ENCODE data around the gene RAVER1.
A peak's percentile ranks its signal among the peaks of the same experiment; 100 is the strongest.

RAVER1 gene

DNA sequence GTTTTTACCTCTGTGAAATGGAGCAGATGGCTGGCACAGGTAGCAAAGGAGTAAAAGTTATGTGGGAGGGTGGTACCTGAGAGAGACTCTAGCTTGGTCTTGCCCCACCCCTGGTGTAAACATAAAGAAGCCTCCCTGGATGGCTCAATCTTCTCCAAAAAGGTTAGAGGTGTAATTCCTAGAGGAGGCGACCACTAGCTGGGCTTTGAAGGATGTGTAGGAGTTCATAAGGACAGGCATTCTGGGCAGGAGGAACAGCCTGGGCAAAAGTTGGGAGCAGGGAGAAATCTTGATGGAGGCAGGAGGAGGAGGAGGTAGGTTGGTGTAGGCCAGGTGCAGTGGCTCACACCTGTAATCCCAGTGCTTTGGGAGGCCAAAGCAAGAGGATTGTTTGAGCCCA, 54.4 kb downstream of the RAVER1 start:
- H3K4me3 ChIP-seq (ENCODE audit: low read depth, low read length) = no peak overlapping the region
- no peak for DNase-seq (ENCODE audit: low read depth)

DNA sequence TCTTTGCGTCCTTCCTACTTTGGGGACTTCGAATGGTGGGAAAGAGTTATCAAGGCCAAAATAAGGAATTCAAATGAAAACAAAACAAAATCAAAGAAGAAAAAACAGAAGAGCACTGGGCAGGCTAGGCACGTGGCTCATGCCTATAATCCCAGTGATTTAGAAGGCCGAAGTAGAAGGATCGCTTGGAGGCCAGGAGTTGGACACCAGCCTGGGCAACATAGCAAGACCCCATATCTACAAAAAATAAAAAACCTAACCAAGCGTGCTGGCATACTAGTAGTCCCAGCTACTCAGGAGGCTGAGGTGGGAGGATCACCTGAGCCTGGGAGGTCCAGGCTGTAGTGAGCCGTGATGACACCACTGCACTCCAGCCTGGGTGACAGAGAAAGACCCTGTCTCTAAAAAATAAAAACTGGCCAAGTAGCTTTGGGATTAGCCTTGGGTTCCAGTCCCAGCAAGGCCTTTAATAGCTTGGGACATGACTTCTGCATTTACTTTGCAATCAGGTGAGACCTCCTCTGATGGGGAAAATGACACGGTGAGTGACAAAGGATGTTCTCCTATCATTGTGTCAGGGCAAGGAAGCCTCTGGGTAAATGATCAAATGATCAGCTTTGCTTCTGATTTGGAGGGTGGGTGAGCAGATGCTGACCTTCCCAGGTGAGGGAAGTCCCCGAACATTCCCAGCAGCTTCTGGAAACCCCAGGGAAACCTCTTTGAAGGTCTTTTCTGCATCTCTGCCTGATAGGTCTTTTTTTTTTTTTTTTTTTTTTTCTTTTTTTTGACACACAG, 55.3 kb downstream of the RAVER1 start:
- H3K4me3 ChIP-seq (ENCODE audit: low read depth, low read length) = no peak overlapping the region
- DNase-seq (ENCODE audit: low read depth) = no peak

DNA sequence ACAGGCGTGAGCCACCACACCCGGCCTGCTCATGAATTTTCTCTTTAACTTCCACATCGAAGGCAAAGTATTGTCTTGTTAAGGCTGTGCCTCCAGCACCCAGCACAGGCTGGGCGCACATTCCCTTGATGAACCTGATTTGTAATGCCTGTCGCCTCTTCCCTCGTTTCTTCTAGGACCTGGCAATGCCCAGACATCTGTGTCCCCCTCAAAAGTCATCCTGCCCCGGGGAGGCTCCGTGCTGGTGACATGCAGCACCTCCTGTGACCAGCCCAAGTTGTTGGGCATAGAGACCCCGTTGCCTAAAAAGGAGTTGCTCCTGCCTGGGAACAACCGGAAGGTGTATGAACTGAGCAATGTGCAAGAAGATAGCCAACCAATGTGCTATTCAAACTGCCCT, 58.7 kb downstream of the RAVER1 start:
- no peak overlapping the region for H3K4me3 ChIP-seq (ENCODE audit: low read depth, low read length)
- DNase-seq (ENCODE audit: low read depth) = no peak

DNA sequence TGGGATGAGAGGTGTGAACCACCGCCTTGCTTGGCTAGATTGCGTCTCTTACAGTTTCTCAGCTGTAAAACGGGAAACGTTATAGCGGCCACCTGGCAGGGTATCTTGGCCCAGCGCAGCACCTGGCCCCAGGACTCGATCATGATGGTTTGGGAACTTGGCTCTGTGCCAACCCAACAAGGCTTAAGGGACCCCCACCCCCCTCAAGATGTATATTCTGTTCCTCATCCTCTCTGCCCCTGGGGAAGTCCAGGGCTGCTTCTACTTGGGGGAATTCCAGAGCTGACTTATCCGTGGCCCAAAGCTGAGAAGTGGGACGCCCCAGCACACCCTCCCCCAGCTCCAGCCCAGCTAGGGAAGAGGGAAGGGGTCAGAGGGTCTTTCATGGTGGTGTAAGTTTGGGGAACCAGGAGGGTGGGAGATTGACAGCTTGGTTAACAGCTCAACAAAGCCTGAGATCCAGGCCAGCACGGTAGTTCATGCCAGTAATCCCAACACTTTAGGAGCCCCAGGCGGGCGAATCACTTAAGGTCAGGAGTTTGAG, 61.7 kb downstream of the RAVER1 start:
- DNase-seq (ENCODE audit: low read depth) = no peak
- H3K4me3 ChIP-seq (ENCODE audit: low read depth, low read length) = peak overlapping the region; percentile 40

DNA sequence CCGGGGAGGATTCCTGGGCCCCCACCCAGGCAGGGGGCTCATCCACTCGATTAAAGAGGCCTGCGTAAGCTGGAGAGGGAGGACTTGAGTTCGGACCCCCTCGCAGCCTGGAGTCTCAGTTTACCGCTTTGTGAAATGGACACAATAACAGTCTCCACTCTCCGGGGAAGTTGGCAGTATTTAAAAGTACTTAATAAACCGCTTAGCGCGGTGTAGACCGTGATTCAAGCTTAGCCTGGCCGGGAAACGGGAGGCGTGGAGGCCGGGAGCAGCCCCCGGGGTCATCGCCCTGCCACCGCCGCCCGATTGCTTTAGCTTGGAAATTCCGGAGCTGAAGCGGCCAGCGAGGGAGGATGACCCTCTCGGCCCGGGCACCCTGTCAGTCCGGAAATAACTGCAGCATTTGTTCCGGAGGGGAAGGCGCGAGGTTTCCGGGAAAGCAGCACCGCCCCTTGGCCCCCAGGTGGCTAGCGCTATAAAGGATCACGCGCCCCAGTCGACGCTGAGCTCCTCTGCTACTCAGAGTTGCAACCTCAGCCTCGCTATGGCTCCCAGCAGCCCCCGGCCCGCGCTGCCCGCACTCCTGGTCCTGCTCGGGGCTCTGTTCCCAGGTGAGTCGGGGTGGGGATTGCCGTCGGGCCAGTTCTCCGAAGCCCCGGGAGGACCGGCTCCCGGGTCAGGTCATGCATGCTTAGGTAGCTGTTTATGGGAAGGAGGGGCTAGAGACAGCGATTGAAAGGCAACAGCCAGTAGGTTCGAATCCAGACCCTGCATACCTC, 62.5 kb downstream of the RAVER1 start, which contains the start of gene ICAM1:
Gene ICAM1, plus strand, starts transcription at position 505 of the 779 bp plus-strand sequence. Its CDS starts 40 bp downstream, at position 545.
- DNase-seq (ENCODE audit: low read depth) = no peak

DNA sequence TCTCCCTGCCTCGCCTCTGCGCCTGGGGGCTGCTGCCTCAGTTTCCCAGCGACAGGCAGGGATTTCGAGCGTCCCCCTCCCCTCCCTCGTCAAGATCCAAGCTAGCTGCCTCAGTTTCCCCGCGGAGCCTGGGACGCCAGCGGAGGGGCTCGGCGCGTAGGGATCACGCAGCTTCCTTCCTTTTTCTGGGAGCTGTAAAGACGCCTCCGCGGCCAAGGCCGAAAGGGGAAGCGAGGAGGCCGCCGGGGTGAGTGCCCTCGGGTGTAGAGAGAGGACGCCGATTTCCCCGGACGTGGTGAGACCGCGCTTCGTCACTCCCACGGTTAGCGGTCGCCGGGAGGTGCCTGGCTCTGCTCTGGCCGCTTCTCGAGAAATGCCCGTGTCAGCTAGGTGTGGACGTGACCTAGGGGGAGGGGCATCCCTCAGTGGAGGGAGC, 63.1 kb downstream of the RAVER1 start:
- H3K4me3 ChIP-seq (ENCODE audit: low read depth, low read length) = peak overlapping the region; percentile 40
- DNase-seq (ENCODE audit: low read depth) = no peak

More for the DNA sequence above, 62.5 kb downstream of the RAVER1 start, which contains the start of gene ICAM1:
- H3K4me3 ChIP-seq (ENCODE audit: low read depth, low read length) = peak within 1 kb of the TSS; percentile 40

DNA sequence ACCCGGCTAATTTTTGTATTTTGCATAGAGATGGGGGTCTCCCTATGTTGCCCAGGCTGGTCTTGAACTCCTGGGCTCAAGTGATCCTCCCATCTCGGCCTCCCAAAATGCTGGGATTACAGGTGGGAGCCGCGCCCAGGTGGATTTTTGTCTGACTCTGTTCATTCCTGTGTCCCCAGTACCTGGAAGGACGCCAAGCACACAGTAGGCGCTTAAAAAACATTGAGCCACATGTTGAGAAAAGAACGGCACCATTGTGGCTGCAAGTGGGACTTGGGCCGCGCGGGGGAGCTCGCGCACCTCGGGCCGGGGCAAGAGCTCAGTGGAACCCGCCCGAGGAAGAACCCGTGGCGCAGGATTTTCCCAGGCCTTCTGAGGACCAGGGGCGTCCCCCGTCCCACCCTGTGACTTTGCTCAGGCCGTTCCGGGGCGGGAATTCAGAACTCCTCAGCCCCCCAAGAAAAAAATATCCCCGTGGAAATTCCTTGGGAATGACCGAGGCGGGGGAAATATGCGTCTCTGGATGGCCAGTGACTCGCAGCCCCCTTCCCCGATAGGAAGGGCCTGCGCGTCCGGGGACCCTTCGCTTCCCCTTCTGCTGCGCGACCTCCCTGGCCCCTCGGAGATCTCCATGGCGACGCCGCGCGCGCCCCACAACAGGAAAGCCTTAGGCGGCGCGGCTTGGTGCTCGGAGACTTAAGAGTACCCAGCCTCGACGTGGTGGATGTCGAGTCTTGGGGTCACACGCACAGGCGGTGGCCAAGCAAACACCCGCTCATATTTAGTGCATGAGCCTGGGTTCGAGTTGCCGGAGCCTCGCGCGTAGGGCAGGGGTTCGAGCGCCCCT, 63.8 kb downstream of the RAVER1 start:
- no peak for DNase-seq (ENCODE audit: low read depth)

DNA sequence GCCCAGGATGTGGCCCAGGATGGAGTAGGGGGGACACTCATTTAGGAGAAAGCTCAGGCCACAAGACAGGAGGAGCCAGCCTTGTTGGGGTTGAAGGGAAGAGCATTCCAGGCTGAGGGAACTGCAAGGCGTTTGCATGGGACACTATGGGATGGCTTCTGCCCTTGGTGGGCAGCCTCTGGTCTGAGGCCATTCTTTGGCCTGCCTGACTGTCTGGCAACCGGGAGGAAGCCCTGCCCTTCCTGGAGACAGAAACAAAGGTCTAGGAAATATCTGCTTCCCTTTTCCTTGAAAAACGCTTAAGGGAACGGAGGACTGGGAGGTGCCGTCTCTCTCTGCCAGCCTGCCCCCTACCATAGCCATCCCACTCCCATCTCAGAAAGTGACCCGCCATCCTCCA, 65.3 kb downstream of the RAVER1 start:
- no peak overlapping the region for H3K4me3 ChIP-seq (ENCODE audit: low read depth, low read length)
- no peak for DNase-seq (ENCODE audit: low read depth)

More for the DNA sequence above, 63.8 kb downstream of the RAVER1 start:
- H3K4me3 ChIP-seq (ENCODE audit: low read depth, low read length) = peak overlapping the region; percentile 40

DNA sequence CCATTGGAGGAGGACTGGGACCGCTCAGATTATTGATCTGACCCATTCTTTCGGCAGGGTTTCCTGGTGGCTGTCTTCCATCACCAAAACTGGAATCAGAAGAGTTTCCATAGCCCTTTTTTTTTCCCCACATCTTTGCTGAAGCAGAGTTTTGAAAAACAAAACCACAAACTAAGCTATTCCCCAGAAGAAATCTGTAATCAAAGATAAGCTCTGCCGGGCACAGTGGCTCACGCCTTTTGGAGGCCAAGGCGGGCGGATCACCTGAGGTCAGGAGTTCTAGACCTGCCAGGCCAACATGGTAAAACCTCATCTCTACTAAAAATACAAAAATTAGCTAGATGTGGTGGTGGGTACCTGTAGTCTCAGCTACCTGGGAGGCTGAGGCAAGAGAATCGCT, 66.6 kb downstream of the RAVER1 start:
- DNase-seq (ENCODE audit: low read depth) = no peak
- no peak overlapping the region for H3K4me3 ChIP-seq (ENCODE audit: low read depth, low read length)

Data from skeletal muscle cell (primary cell).